ENCODE measurements around the gene PTPRG. TPM values are rescaled to one million over a fixed set of nuclear protein-coding genes. Genes with fewer than 3 reads are reported as not detected.
A peak's percentile ranks its signal among the peaks of the same experiment; 100 is the strongest.

PTPRG gene
- total and polyA plus RNA-seq, 2 experiments from 2014 or later, result 24.4 to 131 TPM

GRCh38 chr3:62241279-62241678 is 679.9 kb downstream of the PTPRG start:
- H3K4me1 Mint-ChIP-seq, result peaks cover 55% of the 10 kb centered on the region
- Histone ChIP-seq H3K27me3 (ENCODE audit: insufficient read depth) (no peaks in the 10 kb centered on the region), H3F3A (replicated peaks; ENCODE audit: low read depth) (no peaks in the 10 kb centered on the region), H3K4me3 (no peak overlapping the region), H3K27ac (ENCODE audit: low read depth) (no peak overlapping the region), H3K36me3 (ENCODE audit: insufficient read depth) (peaks cover 4% of the 10 kb centered on the region), H2AFZ (no peak overlapping the region), H3K79me2 (replicated peaks; ENCODE audit: insufficient read depth) (no peaks in the 10 kb centered on the region), H3K4me1 (ENCODE audit: insufficient read depth) (peaks cover 33% of the 10 kb centered on the region), H3K9me2 (ENCODE audit: insufficient read depth) (no peaks in the 10 kb centered on the region), H4K20me1 (replicated peaks; ENCODE audit: insufficient read depth) (peaks cover 5% of the 10 kb centered on the region; the same call in 1 of the 2 replicates), H3K4me2 (no peak overlapping the region)
- TF ChIP-seq POLR2AphosphoS5 (IDR thresholded peaks at IDR 0.05; ENCODE audit: low read depth) (no peak), CREB1 (CRISPR knock-in tag; IDR thresholded peaks at IDR 0.05; ENCODE audit: low read depth) (no peak), ZNF114 (CRISPR knock-in tag; IDR thresholded peaks at IDR 0.05) (no peak)
- H3K27ac Mint-ChIP-seq, result no peak overlapping the region
- no peak for ATAC-seq
- H3K27me3 Mint-ChIP-seq (ENCODE audit: insufficient read depth, low read depth, poor library complexity), result peaks cover 4% of the 10 kb centered on the region
- no peaks in the 10 kb centered on the region for H3K9me3 Mint-ChIP-seq
- no peak for DNase-seq (ENCODE audit: low spot score)
- no peak overlapping the region for H3K4me3 Mint-ChIP-seq
- peaks cover 8% of the 10 kb centered on the region; the same call in 1 of the 3 replicates for H3K36me3 Mint-ChIP-seq (ENCODE audit: low read depth)

- H4K20me1 ChIP-seq (replicated peaks; ENCODE audit: insufficient read depth), result no peaks in the 10 kb centered on the region
- peaks cover 8% of the 10 kb centered on the region; the same call in 1 of the 3 replicates for H3K36me3 Mint-ChIP-seq (ENCODE audit: low read depth)
- ATAC-seq (peak; percentile 80), DNase-seq (ENCODE audit: low spot score) (peak; percentile 62)
- H3K4me1 Mint-ChIP-seq, result peaks cover 68% of the 10 kb centered on the region
- TF ChIP-seq CREB1 (CRISPR knock-in tag; IDR thresholded peaks at IDR 0.05; ENCODE audit: low read depth) (peak; percentile 54; the same call in 1 of the 2 replicates), ETS1 (IDR thresholded peaks at IDR 0.05) (no peak)
- H3K27ac Mint-ChIP-seq, result peak overlapping the region; percentile 70
- H3K4me3 Mint-ChIP-seq, result peak overlapping the region; percentile 3; the same call in 1 of the 3 replicates
- no peak overlapping the region for H3K4me3 ChIP-seq
- H3F3A ChIP-seq (replicated peaks; ENCODE audit: low read depth), result no peaks in the 10 kb centered on the region
- peaks cover 49% of the 10 kb centered on the region for H3K4me1 ChIP-seq (ENCODE audit: insufficient read depth)
- peaks cover 4% of the 10 kb centered on the region for H3K27me3 Mint-ChIP-seq (ENCODE audit: insufficient read depth, low read depth, poor library complexity)
- peaks cover 4% of the 10 kb centered on the region for H3K36me3 ChIP-seq (ENCODE audit: insufficient read depth)
- H3K27ac ChIP-seq (ENCODE audit: low read depth), result peak overlapping the region; percentile 14; the same call in 1 of the 2 replicates
- H3K4me2 ChIP-seq, result peak overlapping the region; percentile 33; the same call in 1 of the 2 replicates
- H3K79me2 ChIP-seq (replicated peaks; ENCODE audit: insufficient read depth), result no peaks in the 10 kb centered on the region
- H2AFZ ChIP-seq, result no peak overlapping the region
- H3K9me2 ChIP-seq (ENCODE audit: insufficient read depth), result no peaks in the 10 kb centered on the region
- H3K9me3 Mint-ChIP-seq, result no peaks in the 10 kb centered on the region
- no peaks in the 10 kb centered on the region for H3K27me3 ChIP-seq (ENCODE audit: insufficient read depth)
Measured at GRCh38 chr3:62242831-62243509, 681.6 kb downstream of the PTPRG start.

GRCh38 chr3:62246094-62246493 is 684.7 kb downstream of the PTPRG start:
- ATAC-seq, result peak; percentile 22
- H3K4me1 ChIP-seq (ENCODE audit: insufficient read depth), result peaks cover 49% of the 10 kb centered on the region
- H3K27me3 Mint-ChIP-seq (ENCODE audit: insufficient read depth, low read depth, poor library complexity), result peaks cover 4% of the 10 kb centered on the region
- no peak for TF ChIP-seq ZNF114 (CRISPR knock-in tag; IDR thresholded peaks at IDR 0.05)
- no peak overlapping the region for H3K4me3 ChIP-seq
- H3K9me2 ChIP-seq (ENCODE audit: insufficient read depth), result no peaks in the 10 kb centered on the region
- H3K4me3 Mint-ChIP-seq, result no peak overlapping the region
- peaks cover 8% of the 10 kb centered on the region; the same call in 1 of the 3 replicates for H3K36me3 Mint-ChIP-seq (ENCODE audit: low read depth)
- no peak for DNase-seq (ENCODE audit: low spot score)
- no peaks in the 10 kb centered on the region for H3F3A ChIP-seq (replicated peaks; ENCODE audit: low read depth)
- H3K27me3 ChIP-seq (ENCODE audit: insufficient read depth), result no peaks in the 10 kb centered on the region
- H3K27ac ChIP-seq (ENCODE audit: low read depth), result no peak overlapping the region
- no peaks in the 10 kb centered on the region for H3K79me2 ChIP-seq (replicated peaks; ENCODE audit: insufficient read depth)
- peaks cover 4% of the 10 kb centered on the region for H3K36me3 ChIP-seq (ENCODE audit: insufficient read depth)
- H3K27ac Mint-ChIP-seq, result peak overlapping the region; percentile 51; the same call in 1 of the 2 replicates
- H3K4me2 ChIP-seq, result no peak overlapping the region
- no peak overlapping the region for H2AFZ ChIP-seq
- H3K9me3 Mint-ChIP-seq, result no peaks in the 10 kb centered on the region
- peaks cover 66% of the 10 kb centered on the region for H3K4me1 Mint-ChIP-seq
- no peaks in the 10 kb centered on the region for H4K20me1 ChIP-seq (replicated peaks; ENCODE audit: insufficient read depth)

Data from GM23338 (cell line).